H9 (cell line): ENCODE data around the gene INTS7. TPM values are rescaled to one million over a fixed set of nuclear protein-coding genes. Genes with fewer than 3 reads are reported as not detected.

Experiments
- DNase-seq: peaks from one replicate; pipeline ENCODE4 v3.0.0-alpha.2; 2017
- H2AFZ ChIP-seq: one replicate; pipeline ENCODE4 v1.6.1; 2013; ENCODE audit warnings: mild to moderate bottlenecking, low read length, control low read depth, moderate library complexity
- H2AK5ac ChIP-seq: 2 replicates; pipeline ENCODE4 v1.6.1; 2013; ENCODE audit warnings: low read length, control low read depth, mixed read lengths; ENCODE audit not compliant: insufficient read length
- H2BK120ac ChIP-seq: one replicate; pipeline ENCODE4 v1.6.1; 2013; ENCODE audit warnings: low read depth, mild to moderate bottlenecking, low read length, control low read depth, inconsistent platforms; ENCODE audit not compliant: poor library complexity, severe bottlenecking
- H2BK12ac ChIP-seq: 2 replicates; pipeline ENCODE4 v1.6.1; 2013; ENCODE audit warnings: low read length, control low read depth, mixed read lengths, low read depth; ENCODE audit not compliant: insufficient read length
- H2BK15ac ChIP-seq: 2 replicates; pipeline ENCODE4 v1.6.1; 2013; ENCODE audit warnings: low read depth, low read length, control low read depth
- H2BK20ac ChIP-seq: one replicate; pipeline ENCODE4 v1.6.1; 2013; ENCODE audit warnings: low read depth, mild to moderate bottlenecking, low read length, control low read depth, inconsistent platforms; ENCODE audit not compliant: poor library complexity, severe bottlenecking
- H2BK5ac ChIP-seq: 2 replicates; pipeline ENCODE4 v1.6.1; 2013; ENCODE audit warnings: low read length, control low read depth, mixed read lengths; ENCODE audit not compliant: insufficient read length
- H3K14ac ChIP-seq: 2 replicates; pipeline ENCODE4 v1.6.1; 2013; ENCODE audit warnings: low read length, control low read depth; ENCODE audit not compliant: insufficient read depth
- H3K18ac ChIP-seq: 2 replicates; pipeline ENCODE4 v1.6.1; 2013; ENCODE audit warnings: low read depth, mild to moderate bottlenecking, mixed read lengths, low read length, control low read depth; ENCODE audit not compliant: insufficient read length
- H3K23ac ChIP-seq: 2 replicates; pipeline ENCODE4 v1.6.1; 2013; ENCODE audit warnings: low read length, control low read depth, mixed read lengths, low read depth; ENCODE audit not compliant: insufficient read length
- H3K23me2 ChIP-seq: 2 replicates; pipeline ENCODE4 v1.6.1; 2013; ENCODE audit warnings: low read depth, mild to moderate bottlenecking, mixed read lengths, low read length, control low read depth; ENCODE audit not compliant: insufficient read length, poor library complexity, severe bottlenecking
- H3K27ac ChIP-seq: 2 replicates; pipeline ENCODE4 v1.5.1; 2013; ENCODE audit warnings: low read length, control low read depth, mixed read lengths, low read depth; ENCODE audit not compliant: insufficient read length
- H3K27me3 ChIP-seq: 2 replicates; pipeline ENCODE4 v1.6.1; 2013; ENCODE audit warnings: low read length, control low read depth, inconsistent platforms; ENCODE audit not compliant: insufficient read depth
- H3K4ac ChIP-seq: 2 replicates; pipeline ENCODE4 v1.6.1; 2013; ENCODE audit warnings: low read depth, mild to moderate bottlenecking, control low read depth, inconsistent platforms, low read length, moderate library complexity
- H3K4me1 ChIP-seq: 2 replicates; pipeline ENCODE4 v1.6.1; 2013; ENCODE audit warnings: low read length, control low read depth, inconsistent platforms; ENCODE audit not compliant: insufficient read depth
- H3K4me2 ChIP-seq: 2 replicates; pipeline ENCODE4 v1.6.1; 2013; ENCODE audit warnings: low read length, control low read depth, mixed read lengths; ENCODE audit not compliant: insufficient read length, insufficient read depth
- H3K56ac ChIP-seq: 2 replicates; pipeline ENCODE4 v1.6.1; 2013; ENCODE audit warnings: low read depth, mild to moderate bottlenecking, mixed read lengths, low read length, control low read depth; ENCODE audit not compliant: insufficient read length
- H3K79me1 ChIP-seq: 2 replicates; pipeline ENCODE4 v1.6.1; 2013; ENCODE audit warnings: low read depth, mild to moderate bottlenecking, moderate library complexity, low read length, control low read depth, inconsistent platforms; ENCODE audit not compliant: insufficient read depth, poor library complexity, severe bottlenecking
- H3K79me2 ChIP-seq: 2 replicates; pipeline ENCODE4 v1.6.1; 2013; ENCODE audit warnings: low read length, control low read depth, inconsistent platforms; ENCODE audit not compliant: insufficient read depth
- H3K9ac ChIP-seq: 2 replicates; pipeline ENCODE4 v1.6.1; 2013; ENCODE audit warnings: low read length, control low read depth, mixed read lengths; ENCODE audit not compliant: insufficient read length; ENCODE audit errors: extremely low read depth
- H3K9me3 ChIP-seq: one replicate; pipeline ENCODE4 v1.6.1; 2013; ENCODE audit warnings: low read depth, low read length, inconsistent platforms; ENCODE audit not compliant: control insufficient read depth
- H3T11ph ChIP-seq: one replicate; pipeline ENCODE4 v1.6.1; 2013; ENCODE audit warnings: mild to moderate bottlenecking, low read length, control low read depth, inconsistent platforms
- H4K20me1 ChIP-seq: one replicate; pipeline ENCODE4 v1.6.1; 2013; ENCODE audit not compliant: control insufficient read depth, insufficient read length, insufficient read depth
- H4K5ac ChIP-seq: 2 replicates; pipeline ENCODE4 v1.6.1; 2013; ENCODE audit warnings: low read depth, mild to moderate bottlenecking, mixed read lengths, low read length, control low read depth; ENCODE audit not compliant: insufficient read length
- H4K8ac ChIP-seq: replicated peaks from 2 replicates; pipeline ENCODE4 v1.6.1; 2013; ENCODE audit warnings: low read length, control low read depth, mixed read lengths, low read depth; ENCODE audit not compliant: insufficient read length
- H4K91ac ChIP-seq: 2 replicates; pipeline ENCODE4 v1.6.1; 2013; ENCODE audit warnings: low read depth, mild to moderate bottlenecking, moderate library complexity, mixed read lengths, low read length, control low read depth; ENCODE audit not compliant: insufficient read length
- H3K27ac Mint-ChIP-seq, 3 experiments: 2 replicates in 2 of 3; 3 replicates in 1 of 3; pipeline ENCODE4 v1.8.0; 2020 to 2021; ENCODE audit warnings: mixed read lengths in 3 of 3, mild to moderate bottlenecking in 1 of 3, moderate library complexity in 1 of 3
- H3K27me3 Mint-ChIP-seq: 2 replicates; pipeline ENCODE4 v1.8.0; 2021; ENCODE audit warnings: low read depth, mild to moderate bottlenecking, moderate library complexity, mixed read lengths
- H3K36me3 Mint-ChIP-seq, 3 experiments: 2 replicates in 2 of 3; 3 replicates in 1 of 3; pipeline ENCODE4 v1.8.0; 2020 to 2021; ENCODE audit warnings: low read depth in 3 of 3, mixed read lengths in 3 of 3; ENCODE audit not compliant: insufficient read depth in 1 of 3
- H3K4me1 Mint-ChIP-seq, 2 experiments: 2 replicates each; pipeline ENCODE4 v1.8.0; 2020; ENCODE audit warnings: mixed read lengths in 2 of 2
- H3K4me3 Mint-ChIP-seq, 2 experiments: 2 replicates in 1 of 2; 3 replicates in 1 of 2; pipeline ENCODE4 v1.8.0; 2020 to 2021; ENCODE audit warnings: mild to moderate bottlenecking in 2 of 2, mixed read lengths in 2 of 2, moderate library complexity in 1 of 2
- H3K9me3 Mint-ChIP-seq, 2 experiments: 2 replicates in 1 of 2; 3 replicates in 1 of 2; pipeline ENCODE4 v1.8.0; 2020; ENCODE audit warnings: mild to moderate bottlenecking in 2 of 2, mixed read lengths in 2 of 2, moderate library complexity in 1 of 2
- WGBS: extraction: QIAGEN DNeasy Blood & Tissue Kit; methylation state at CpG from one replicate; pipeline ENCODE4 v1.1.7; 2013; ENCODE audit warnings: missing lambda C conversion rate, low lambda C conversion rate, mixed read lengths; ENCODE audit not compliant: insufficient read length; ENCODE audit errors: extremely low coverage; 5-methylcytosine and 5-hydroxymethylcytosine counted together
- total RNA-seq: library from RNA; stranded (reverse); gene quantifications from 2 replicates; pipeline ENCODE4 v1.2.1, GENCODE V29; 2021
- TF ChIP-seq, protein P1 (sequence below): fragments of 200-600 bp; sonication (generic); conservative IDR thresholded peaks from 3 replicates; pipeline ENCODE4 v1.8.0; 2021; ENCODE audit warnings: antibody characterized with exemption, mild to moderate bottlenecking

Gene INTS7
- total RNA-seq, 1 experiment from 2014 or later: 32.3 TPM

GRCh38 chr1:211942583-211942982 is 92.8 kb downstream of the INTS7 start:
- no peaks in the 10 kb centered on the region for H3K23me2 ChIP-seq
- H3K9ac ChIP-seq: no peak overlapping the region
- H3K27me3 Mint-ChIP-seq: peaks cover 5% of the 10 kb centered on the region; the same call in 1 of the 2 replicates
- no peak overlapping the region for H3K27ac ChIP-seq
- H4K20me1 ChIP-seq: no peaks in the 10 kb centered on the region
- TF ChIP-seq, protein P1, sequence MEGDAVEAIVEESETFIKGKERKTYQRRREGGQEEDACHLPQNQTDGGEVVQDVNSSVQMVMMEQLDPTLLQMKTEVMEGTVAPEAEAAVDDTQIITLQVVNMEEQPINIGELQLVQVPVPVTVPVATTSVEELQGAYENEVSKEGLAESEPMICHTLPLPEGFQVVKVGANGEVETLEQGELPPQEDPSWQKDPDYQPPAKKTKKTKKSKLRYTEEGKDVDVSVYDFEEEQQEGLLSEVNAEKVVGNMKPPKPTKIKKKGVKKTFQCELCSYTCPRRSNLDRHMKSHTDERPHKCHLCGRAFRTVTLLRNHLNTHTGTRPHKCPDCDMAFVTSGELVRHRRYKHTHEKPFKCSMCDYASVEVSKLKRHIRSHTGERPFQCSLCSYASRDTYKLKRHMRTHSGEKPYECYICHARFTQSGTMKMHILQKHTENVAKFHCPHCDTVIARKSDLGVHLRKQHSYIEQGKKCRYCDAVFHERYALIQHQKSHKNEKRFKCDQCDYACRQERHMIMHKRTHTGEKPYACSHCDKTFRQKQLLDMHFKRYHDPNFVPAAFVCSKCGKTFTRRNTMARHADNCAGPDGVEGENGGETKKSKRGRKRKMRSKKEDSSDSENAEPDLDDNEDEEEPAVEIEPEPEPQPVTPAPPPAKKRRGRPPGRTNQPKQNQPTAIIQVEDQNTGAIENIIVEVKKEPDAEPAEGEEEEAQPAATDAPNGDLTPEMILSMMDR: no peak
- no peak overlapping the region for H3K23ac ChIP-seq
- WGBS: no CpG with 5 or more reads among the region's 3 CpGs
- H3K9me3 ChIP-seq: no peaks in the 10 kb centered on the region
- H3K4me1 Mint-ChIP-seq: peaks cover 11 to 17% of the 10 kb centered on the region in 2 experiments
- DNase-seq: no peak
- peaks cover 0 to 27% (median 5%) of the 10 kb centered on the region in 3 experiments; a peak in 6 of 7 replicates for H3K36me3 Mint-ChIP-seq
- H3K4me2 ChIP-seq: no peak overlapping the region
- no peak overlapping the region for H2BK20ac ChIP-seq
- no peaks in the 10 kb centered on the region for H3K27me3 ChIP-seq
- no peak overlapping the region for H3T11ph ChIP-seq
- no peak overlapping the region for H4K8ac ChIP-seq
- H2BK5ac ChIP-seq: no peak overlapping the region
- no peaks in the 10 kb centered on the region for H3K4me1 ChIP-seq
- H2BK120ac ChIP-seq: no peak overlapping the region
- no peaks in the 10 kb centered on the region for H3K9me3 Mint-ChIP-seq
- no peak overlapping the region for H2BK15ac ChIP-seq
- H3K56ac ChIP-seq: no peak overlapping the region
- no peak overlapping the region for H2AK5ac ChIP-seq
- no peak overlapping the region for H4K91ac ChIP-seq
- no peaks in the 10 kb centered on the region for H3K79me2 ChIP-seq
- no peak overlapping the region for H3K4ac ChIP-seq
- H3K14ac ChIP-seq: no peak overlapping the region
- H3K18ac ChIP-seq: no peak overlapping the region
- H3K4me3 Mint-ChIP-seq: no peak overlapping the region
- H2AFZ ChIP-seq: no peak overlapping the region
- no peak overlapping the region; a peak in 1 of 7 replicates for H3K27ac Mint-ChIP-seq
- no peak overlapping the region for H4K5ac ChIP-seq
- no peak overlapping the region for H2BK12ac ChIP-seq
- no peaks in the 10 kb centered on the region for H3K79me1 ChIP-seq
